ENCODE measurements around the gene GRPEL1. TPM values are rescaled to one million over a fixed set of nuclear protein-coding genes. Genes with fewer than 3 reads are reported as not detected.

Gene GRPEL1
- total and polyA plus RNA-seq, 2 of the 13 experiments (the other 11 are each of a cell fraction or from before 2014, with no cell fraction given): 32.3 to 141 TPM

DNA sequence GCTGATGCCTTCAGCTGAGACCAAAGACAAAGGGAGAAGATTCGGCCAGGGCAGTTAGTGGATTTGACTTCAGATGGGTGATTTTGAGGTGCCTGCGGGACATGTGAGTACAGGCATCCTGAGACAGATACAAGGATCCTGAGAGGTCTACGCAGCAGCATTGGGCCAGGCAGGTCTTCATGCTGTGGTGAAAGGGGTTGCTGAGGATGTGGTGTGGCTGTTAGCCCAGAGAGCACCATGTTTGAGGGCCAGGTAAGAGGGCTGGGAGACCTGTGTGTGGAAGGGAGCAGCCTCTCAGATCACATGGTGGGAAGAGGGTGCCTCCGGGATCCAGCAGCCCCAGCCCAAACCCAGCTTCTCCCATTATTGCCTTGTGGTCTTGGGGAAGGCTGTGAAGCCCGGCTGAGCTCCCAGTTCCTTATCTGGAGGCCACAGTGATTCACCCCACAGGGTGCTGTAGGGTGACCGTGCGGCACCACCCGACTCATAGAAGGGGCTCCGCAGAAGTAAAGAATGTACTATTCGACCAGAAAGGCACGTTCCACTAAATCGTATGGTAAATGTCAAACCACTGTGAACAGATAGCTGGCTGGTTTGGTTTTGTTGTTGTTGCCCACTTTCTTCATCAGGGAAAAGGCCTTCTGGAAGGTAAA lies 52.4 kb downstream of the GRPEL1 start (continued):
- TF ChIP-seq, protein P1, sequence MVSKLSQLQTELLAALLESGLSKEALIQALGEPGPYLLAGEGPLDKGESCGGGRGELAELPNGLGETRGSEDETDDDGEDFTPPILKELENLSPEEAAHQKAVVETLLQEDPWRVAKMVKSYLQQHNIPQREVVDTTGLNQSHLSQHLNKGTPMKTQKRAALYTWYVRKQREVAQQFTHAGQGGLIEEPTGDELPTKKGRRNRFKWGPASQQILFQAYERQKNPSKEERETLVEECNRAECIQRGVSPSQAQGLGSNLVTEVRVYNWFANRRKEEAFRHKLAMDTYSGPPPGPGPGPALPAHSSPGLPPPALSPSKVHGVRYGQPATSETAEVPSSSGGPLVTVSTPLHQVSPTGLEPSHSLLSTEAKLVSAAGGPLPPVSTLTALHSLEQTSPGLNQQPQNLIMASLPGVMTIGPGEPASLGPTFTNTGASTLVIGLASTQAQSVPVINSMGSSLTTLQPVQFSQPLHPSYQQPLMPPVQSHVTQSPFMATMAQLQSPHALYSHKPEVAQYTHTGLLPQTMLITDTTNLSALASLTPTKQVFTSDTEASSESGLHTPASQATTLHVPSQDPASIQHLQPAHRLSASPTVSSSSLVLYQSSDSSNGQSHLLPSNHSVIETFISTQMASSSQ (IDR thresholded peaks at IDR 0.05; ENCODE audit: low read depth): no peak
- TF ChIP-seq, protein P1 (CRISPR knock-in tag; IDR thresholded peaks at IDR 0.05; ENCODE audit: borderline replicate concordance): no peak
- TF ChIP-seq IRX3 (CRISPR knock-in tag; IDR thresholded peaks at IDR 0.05; ENCODE audit: borderline replicate concordance, low read depth): no peak
- TF ChIP-seq, protein P2, sequence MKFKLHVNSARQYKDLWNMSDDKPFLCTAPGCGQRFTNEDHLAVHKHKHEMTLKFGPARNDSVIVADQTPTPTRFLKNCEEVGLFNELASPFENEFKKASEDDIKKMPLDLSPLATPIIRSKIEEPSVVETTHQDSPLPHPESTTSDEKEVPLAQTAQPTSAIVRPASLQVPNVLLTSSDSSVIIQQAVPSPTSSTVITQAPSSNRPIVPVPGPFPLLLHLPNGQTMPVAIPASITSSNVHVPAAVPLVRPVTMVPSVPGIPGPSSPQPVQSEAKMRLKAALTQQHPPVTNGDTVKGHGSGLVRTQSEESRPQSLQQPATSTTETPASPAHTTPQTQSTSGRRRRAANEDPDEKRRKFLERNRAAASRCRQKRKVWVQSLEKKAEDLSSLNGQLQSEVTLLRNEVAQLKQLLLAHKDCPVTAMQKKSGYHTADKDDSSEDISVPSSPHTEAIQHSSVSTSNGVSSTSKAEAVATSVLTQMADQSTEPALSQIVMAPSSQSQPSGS (CRISPR knock-in tag; IDR thresholded peaks at IDR 0.05): no peak

DNA sequence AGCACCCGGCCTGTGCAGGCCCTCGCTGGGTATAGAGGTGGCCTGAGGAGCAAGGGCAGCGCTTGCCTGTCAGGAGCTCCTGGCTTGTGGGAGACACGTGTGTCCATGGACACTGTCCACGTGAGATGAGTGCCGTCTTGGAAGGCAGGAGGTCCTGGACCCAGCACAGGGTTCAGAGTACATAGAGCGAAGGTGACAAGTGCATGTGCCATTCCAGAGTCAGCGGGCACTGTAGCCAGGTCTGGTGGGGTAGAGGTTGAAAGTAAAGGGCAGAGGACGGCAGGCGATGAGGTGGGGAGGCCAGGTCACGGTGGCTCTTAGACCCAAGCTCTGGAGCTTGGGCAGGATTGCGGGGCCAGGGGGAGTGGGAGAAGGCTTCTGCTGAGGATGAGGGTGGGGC lies 53.0 kb downstream of the GRPEL1 start:
- Histone ChIP-seq H3K9me3 (ENCODE audit: low read length) (no peaks in the 10 kb centered on the region), H2AFZ (ENCODE audit: low read length) (no peak overlapping the region), H3K4me3 (replicated peaks in 1 of 3; ENCODE audit: insufficient read depth in 1 of 3, low read depth in 2 of 3, low read length in 3 of 3) (no peak overlapping the region), H3K79me2 (ENCODE audit: insufficient read depth, low read length) (no peaks in the 10 kb centered on the region), H3K27me3 (ENCODE audit: control insufficient read depth in 1 of 2, insufficient read depth in 2 of 2, low read length in 2 of 2) (no peaks in the 10 kb centered on the region), H3K9ac (ENCODE audit: insufficient read depth, low read depth, low read length) (no peak overlapping the region), H3K4me1 (ENCODE audit: insufficient read depth, low read length) (no peaks in the 10 kb centered on the region), H3K27ac (ENCODE audit: extremely low read length, insufficient read depth, low read length) (no peak overlapping the region), H3K36me3 (replicated peaks in 1 of 2; ENCODE audit: control insufficient read depth in 1 of 2, insufficient read depth in 2 of 2, low read length in 2 of 2) (peaks cover 20 to 76% of the 10 kb centered on the region in 2 experiments), H4K20me1 (ENCODE audit: insufficient read depth, low read length) (no peaks in the 10 kb centered on the region), H3K4me2 (ENCODE audit: low read depth, low read length) (no peak overlapping the region)
- in situ Hi-C loops (cut with HindIII; ENCODE audit: extremely low pct_ligation_motif_present, low pct_unique_long_range_greater_than_20kb) (no loop called here), intact Hi-C loops (cut with micrococcal nuclease; ENCODE audit: unreplicated experiment) (no loop called here)
- FAIRE-seq (no peak), ATAC-seq (no peak), DNase-seq (ENCODE audit: low spot score) (no peak)
- 94% methylated on average over 12 of the region's 12 CpGs for WGBS (ENCODE audit: low lambda C conversion rate)
- POLR2A ChIA-PET: no interaction called here
- CTCF ChIA-PET (ENCODE audit: low intra/inter-chr PET ratio, low total read pairs): no interaction called here
- no TSS peak for BruUV-seq (replicated peaks)
- TF ChIP-seq BCL6 (CRISPR knock-in tag; IDR thresholded peaks at IDR 0.05) (no peak), RNF2 (conservative IDR thresholded peaks at IDR 0.05; ENCODE audit: low read depth) (no peak), ZNF136 (CRISPR knock-in tag; IDR thresholded peaks at IDR 0.05; ENCODE audit: low read depth) (no peak), SYNCRIP (IDR thresholded peaks at IDR 0.05; ENCODE audit: insufficient read depth, low read depth, low read length) (no peak), ZNF672 (CRISPR knock-in tag; IDR thresholded peaks at IDR 0.05) (no peak), TSC22D2 (CRISPR knock-in tag; IDR thresholded peaks at IDR 0.05; ENCODE audit: borderline replicate concordance) (no peak)
- TF ChIP-seq, protein P3, sequence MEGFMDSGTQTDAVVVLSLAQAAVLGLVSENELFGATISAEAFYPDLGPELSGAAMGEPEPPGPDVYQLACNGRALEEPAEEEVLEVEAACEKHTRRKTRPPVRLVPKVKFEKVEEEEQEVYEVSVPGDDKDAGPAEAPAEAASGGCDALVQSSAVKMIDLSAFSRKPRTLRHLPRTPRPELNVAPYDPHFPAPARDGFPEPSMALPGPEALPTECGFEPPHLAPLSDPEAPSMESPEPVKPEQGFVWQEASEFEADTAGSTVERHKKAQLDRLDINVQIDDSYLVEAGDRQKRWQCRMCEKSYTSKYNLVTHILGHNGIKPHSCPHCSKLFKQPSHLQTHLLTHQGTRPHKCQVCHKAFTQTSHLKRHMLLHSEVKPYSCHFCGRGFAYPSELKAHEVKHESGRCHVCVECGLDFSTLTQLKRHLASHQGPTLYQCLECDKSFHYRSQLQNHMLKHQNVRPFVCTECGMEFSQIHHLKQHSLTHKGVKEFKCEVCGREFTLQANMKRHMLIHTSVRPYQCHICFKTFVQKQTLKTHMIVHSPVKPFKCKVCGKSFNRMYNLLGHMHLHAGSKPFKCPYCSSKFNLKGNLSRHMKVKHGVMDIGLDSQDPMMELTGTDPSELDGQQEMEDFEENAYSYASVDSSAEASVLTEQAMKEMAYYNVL (CRISPR knock-in tag; IDR thresholded peaks at IDR 0.05; ENCODE audit: borderline replicate concordance): no peak
- TF ChIP-seq, protein P4, sequence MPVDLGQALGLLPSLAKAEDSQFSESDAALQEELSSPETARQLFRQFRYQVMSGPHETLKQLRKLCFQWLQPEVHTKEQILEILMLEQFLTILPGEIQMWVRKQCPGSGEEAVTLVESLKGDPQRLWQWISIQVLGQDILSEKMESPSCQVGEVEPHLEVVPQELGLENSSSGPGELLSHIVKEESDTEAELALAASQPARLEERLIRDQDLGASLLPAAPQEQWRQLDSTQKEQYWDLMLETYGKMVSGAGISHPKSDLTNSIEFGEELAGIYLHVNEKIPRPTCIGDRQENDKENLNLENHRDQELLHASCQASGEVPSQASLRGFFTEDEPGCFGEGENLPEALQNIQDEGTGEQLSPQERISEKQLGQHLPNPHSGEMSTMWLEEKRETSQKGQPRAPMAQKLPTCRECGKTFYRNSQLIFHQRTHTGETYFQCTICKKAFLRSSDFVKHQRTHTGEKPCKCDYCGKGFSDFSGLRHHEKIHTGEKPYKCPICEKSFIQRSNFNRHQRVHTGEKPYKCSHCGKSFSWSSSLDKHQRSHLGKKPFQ (CRISPR knock-in tag; IDR thresholded peaks at IDR 0.05; ENCODE audit: insufficient replicate concordance): no peak

All from HepG2 (cell line).